Activated naive CD4-positive, alpha-beta T cell treated with Interleukin-2 at 50 U/mL for 16 hours (primary cell): Measurements from ENCODE around the gene MINDY4.

Source experiments
- DNase-seq: peaks from one replicate; pipeline ENCODE4 v3.0.0-alpha.2; 2020

MINDY4 gene

DNA sequence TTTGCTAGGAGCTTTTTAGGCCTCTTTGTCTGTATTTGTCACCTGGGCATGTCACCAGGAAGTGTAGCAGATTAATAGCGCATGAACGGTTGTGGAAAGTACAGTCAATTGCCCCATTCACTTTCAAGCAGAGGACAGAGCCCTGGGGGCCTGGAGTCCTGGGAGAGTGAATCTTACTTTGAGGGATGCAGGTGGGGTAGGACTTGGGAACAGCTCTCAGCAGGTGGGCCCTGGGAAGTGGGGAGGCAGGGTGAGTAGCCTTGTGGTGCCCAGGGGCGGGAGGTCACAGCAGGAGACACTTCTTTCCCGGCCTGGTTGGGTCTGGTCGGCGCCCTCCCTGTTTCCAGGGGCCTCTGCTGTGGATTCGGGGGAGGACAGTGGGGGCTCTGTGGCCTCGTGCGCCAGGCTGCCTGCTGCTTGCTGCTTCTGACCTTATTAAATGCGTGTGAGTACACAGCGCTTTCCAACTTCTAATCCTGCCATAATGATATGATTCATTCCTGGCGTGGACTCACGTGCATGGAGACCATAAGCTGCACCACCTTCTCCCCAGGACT lies 88.8 kb downstream of the MINDY4 start:
- DNase-seq: no peak

DNA sequence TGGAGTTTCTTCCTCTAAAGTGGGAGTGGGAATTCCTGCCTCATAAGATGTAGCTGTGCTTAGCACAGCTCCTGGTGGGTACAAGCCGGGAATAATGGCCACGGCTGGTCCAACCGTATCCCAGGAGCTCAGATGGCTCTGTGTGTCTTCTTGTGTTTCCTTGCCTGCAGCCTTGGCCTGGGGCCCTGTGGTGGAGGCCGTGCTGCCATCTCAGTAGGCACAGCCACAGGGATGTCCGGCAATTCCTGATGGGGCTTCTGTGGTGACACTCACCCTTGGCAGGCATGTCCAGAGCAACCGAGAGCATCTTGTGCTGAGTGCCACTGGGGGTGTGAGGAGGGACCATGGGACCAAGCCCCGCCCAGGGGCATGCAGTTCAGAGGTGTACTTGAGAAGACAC lies 90.4 kb downstream of the MINDY4 start:
- DNase-seq: no peak

DNA sequence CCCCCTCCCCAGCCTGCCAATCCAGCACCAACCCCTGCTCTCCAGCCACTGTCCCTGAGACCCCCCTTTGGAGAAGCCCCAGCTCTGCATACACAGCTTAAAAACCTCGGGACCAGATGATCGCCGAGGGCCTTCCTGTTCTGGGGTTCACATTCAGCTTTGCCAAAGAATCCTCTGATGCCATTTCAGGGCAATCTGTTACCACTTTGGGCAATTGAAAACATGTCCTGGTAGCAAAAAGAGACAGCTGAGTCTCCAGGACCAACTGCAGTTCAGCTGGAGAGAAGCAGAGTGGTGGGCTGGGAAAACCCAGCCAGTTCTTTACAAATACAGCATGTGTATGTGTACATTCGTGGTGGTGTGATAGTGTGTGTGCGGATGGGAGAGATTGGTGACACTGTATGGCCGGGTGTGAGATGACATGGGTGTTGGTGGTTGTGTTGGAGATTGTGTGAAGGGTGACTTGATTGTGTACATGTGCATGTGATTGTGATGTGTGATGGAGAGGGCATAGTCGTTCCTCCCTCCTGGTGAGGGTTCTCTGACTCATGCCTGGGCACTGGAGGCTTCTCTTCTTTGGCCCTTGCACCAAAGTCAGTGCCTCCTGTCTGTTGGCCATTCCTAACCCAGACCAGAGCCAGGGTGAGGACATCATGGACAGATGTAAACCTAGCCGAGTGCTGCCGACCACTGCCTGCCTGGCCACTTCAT lies 91.9 kb downstream of the MINDY4 start:
- no peak for DNase-seq

GRCh38 chr7:30863706-30864035 lies 92.5 kb downstream of the MINDY4 start:
- no peak for DNase-seq

DNA sequence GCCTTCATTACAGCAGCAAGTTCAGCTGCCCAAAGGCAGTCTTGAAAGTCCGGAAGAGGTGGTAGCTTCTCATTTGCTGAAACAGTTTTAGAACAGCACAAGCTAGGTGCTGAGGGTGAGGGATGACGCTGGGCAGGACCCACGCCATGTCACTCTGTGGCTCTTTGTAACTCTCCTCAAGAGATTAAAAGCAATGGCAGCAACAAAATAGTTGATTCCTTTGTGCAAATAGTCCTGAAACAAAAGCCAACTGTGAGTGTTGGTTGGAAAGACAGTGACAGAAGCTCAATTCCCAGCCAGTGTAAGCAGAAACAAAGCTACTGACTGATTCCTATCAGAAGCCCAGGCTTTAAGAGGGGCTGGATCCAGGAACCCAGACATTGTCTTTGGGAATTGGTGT lies 92.9 kb downstream of the MINDY4 start:
- DNase-seq: no peak

DNA sequence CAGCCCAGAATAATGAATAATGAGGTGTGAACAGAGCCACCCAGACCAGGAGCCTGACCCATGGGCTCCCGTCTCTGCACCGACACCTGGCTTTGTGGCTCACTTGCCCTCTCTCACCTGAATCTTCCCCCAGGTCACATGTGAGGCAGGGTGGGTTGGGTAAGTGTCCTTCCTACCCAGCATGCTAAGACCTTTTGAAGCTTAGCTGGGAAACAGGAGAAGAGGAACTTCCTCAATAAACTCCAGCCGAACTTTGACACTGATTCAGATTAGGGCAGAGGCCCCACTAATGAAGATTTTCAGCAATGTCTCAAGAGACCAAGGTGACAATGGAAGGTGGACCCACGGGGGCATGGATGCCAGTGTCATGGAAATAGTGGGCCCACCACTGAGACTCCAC lies 93.9 kb downstream of the MINDY4 start:
- DNase-seq: no peak

GRCh38 chr7:30865821-30866220 lies 94.6 kb downstream of the MINDY4 start:
- no peak for DNase-seq

DNA sequence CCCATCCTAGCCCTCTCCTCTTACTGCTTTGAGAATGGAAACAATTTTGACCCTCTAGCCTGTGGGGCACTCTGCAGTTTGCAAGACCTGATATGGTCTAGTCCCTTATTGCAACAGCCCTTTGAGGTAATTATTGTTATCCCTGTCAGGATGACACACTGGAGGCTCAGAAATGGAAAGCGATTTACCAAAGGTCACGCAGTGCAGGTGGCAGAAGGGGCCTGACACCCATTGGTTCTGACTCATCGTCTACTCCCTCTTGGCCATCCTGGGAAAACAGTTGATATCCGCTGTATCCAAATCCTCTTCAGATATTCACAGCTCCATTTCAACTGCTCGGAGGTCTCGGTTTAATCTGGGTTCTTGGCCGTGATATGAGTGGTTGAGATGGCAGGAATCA lies 95.7 kb downstream of the MINDY4 start:
- no peak for DNase-seq

GRCh38 chr7:30867483-30867882 lies 96.3 kb downstream of the MINDY4 start:
- no peak for DNase-seq

- no peak for DNase-seq
These were observed 98.8 kb downstream of the MINDY4 start for GRCh38 chr7:30869794-30870611.

GRCh38 chr7:30870821-30871518 lies 99.8 kb downstream of the MINDY4 start:
- no peak for DNase-seq

- no peak for DNase-seq
These were observed 100.4 kb downstream of the MINDY4 start for GRCh38 chr7:30871655-30872054.

DNA sequence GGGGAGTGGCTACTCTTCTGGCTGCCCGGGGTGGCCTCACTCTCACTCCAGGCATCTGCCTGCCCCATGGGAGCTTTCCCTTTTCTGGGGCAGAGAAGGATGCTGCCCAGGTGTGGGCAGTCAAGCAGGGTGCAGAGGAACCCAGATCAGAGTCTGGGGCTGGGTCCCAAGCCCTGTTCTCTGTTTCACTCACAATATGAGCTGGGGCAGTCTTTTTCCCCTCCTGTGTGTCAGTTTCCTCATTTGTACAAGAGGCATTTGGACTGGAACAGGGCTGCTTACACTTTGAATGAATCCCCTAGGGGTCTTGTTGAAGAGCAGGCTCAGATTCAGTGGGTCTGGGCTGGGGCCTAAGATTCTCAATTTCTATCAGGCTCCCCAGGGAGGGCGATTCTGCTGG lies 102.0 kb downstream of the MINDY4 start:
- DNase-seq: no peak

DNA sequence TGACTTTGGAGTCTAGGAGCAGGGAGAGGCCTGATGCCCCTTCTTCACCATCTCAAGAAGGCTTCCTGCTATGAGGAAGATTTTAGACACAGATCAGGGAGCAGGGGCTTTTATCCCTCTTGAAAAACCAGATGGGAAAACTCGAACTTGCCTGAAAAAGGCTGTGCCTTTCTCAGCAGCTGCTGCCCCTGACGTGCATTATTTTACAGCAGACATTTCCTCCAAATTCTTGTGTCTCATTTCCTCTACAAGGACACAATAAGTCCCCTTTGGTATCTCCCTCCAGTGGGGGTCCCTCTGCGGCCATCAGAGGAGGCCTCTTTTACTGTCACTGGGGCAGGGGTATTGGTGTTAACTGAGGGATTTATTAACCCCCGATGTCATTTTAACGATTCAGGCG lies 102.4 kb downstream of the MINDY4 start:
- DNase-seq: no peak

GRCh38 chr7:30874656-30875302 lies 103.6 kb downstream of the MINDY4 start:
- no peak for DNase-seq

DNA sequence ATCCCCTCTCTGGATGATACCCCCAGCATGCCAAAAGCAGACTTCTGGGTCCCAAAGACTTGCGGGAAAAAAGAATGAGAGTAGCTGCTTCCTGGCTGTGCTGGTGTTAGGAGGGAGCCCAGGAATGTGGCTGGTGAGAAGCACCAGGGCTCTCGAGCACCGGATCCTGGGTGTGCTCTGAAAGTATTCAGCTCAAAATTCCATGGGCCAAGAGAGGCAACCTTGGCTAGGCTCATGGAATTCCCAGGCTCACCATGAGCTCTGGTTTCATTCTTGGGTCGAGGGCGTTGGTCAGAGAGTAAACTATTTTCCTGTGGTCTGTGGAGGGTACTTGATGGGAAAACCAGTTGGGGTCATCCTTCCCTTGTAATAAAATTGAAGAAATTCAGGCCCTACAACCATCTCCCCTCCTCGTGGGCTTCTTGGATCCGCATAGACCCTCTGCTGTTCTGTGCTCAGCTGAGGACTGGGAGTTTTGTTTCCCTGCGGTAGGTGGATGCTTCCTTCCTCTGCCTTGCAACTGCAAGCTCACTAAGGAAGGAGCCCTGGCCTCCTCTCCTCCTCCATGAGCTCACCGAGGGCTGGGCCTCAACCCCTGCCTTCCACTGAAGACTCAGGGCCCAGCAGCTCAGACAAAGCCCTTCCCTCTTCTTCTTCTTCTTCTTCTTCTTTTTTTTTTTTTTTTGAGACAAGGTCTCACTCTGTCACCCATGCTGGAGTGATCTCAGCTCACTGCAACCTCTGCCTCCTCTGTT lies 106.0 kb downstream of the MINDY4 start:
- DNase-seq: no peak

DNA sequence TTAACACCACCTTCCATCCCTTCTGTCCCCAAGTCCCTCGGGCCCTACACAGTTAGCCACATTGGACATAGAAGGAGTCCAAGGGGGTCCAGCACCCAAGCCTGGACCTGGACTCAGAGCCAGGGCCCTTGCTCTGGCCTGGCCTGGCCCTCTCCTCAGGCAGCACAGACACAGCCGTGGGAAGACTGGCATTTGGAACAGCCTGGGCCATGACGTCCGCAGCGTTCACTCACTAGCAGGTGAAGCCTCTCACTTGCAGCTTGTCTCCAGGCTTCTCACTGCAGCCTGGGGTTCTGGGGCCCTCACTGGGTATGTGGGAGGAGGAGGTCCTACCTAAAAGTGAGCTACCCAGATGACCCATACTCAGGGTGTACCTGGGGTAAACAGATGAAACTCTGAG lies 106.8 kb downstream of the MINDY4 start:
- DNase-seq: no peak

DNA sequence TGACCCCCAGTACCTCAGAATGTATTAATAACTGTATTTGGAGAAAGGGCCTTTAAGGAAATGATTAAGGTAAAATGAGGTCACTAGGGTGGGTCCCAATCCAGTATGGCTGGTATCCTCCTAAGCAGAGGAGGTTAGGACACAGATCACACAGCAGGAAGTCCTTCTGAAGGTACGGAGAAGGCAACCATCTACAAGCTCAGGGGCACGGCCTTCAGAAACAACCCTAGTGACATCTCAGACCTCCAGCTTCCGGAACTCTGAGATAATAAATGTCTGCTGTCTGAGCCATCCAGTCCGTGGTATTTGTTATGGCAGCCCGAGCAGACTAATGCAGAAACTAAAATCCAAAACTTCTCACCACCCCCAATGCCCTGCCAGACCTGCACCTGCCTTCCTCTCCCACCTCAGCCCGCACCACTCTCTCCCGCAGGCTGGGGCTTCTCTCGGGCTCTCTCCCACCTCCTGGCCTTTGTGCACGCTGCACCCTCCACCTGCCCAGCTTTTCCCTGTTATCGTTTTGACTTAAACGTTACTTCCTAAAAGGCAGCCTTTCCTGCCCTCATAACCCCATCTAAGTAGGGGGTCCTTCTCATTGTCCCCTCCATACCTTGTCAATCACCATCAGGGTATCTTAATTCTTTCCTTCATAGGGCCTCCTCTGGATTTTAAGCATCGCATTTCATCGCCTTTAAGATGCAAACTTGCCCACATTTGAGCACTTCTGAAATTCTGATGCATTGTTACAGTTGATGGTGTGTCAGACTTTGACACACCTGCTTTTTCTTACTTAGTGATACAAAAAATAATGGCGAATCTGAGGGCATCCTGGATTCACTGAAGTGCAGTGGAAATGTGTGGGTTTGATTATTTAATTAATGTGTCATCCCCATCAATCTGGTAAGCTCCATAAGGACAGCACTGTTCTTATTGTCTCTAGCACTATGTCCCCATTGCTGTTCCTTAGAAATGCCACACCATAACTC lies 108.2 kb downstream of the MINDY4 start:
- DNase-seq: no peak

DNA sequence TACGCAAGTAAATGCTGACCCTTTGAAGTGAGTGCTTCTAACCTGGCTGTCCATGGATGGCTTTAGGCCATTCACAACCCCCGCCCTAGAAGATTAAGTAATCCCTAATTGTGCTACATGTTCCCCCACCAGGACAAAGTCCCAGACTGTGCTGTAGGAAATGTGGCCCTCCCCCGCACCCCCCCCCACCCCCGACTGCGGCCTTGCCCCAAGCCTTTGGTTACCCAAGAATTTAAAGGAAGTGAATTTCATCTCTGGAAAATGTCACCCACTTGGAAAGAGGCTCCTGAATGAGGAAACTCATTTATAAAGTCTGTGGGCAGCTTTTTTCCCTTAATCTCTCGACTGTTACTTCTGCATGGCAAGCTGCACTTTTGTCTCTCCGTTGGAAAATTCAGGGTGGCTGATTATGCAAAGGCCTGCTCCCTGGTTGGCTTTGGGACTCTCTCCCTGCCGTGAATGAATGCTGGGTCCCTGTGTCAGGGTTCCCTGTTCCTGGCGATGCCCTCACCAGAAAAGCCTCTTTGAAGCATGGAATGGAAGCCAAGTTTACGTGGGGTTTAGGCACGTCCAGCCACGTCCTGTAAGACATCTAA lies 109.0 kb downstream of the MINDY4 start:
- no peak for DNase-seq

DNA sequence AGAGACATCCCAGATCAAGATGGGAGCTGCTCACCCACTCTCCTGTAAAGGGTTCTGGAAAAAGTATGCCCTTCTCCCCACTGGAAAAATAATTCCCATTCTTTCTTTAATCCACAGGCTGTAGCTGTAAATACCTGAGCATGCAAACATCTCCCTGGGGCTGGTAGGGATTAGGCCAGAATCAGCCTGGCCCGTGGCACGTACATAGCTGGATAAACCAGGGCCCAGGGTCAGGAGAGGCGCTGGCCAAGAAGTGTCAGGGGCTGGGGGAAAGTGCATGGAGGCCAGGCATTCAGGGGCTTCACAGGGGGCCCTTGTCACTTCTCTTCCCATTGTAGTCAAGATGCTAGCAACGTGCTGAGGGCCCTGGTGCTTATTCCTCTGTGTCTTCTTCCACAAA lies 109.7 kb downstream of the MINDY4 start:
- DNase-seq: no peak

DNA sequence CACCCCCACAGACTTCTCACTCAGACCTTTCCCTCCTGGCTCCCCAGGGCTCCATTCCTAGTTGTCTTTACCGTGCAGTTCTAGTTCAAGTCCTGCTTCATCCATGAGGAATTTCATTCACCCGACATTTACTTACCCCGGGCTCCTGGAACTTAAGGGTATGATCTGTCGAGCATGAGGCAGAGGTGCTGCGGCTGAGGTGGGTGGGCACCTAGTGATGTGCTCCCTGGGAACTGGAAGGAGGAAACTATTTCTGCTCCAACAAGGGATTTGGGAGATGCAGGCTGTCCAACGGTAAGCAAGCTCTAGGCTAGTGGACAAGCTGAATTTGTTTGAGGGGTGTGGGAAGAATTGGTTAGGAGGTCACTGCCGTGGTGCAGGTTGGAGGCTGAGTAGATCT lies 110.2 kb downstream of the MINDY4 start:
- no peak for DNase-seq
